Prostate gland (tissue), 2 donors: ENCODE measurements around the gene CYP27A1. TPM values are rescaled to one million over a fixed set of nuclear protein-coding genes. Genes with fewer than 3 reads are reported as not detected.

Source experiments
- DNase-seq: peaks from one replicate; pipeline ENCODE4 v3.0.0-alpha.2; 2019; ENCODE audit warnings: low spot score
- H3K27ac ChIP-seq, 2 donors: fragments of 200-600 bp; sonication (generic); 2 replicates each; pipeline ENCODE4 v1.5.1; 2017 to 2019
- H3K27me3 ChIP-seq: fragments of 200-600 bp; sonication (generic); replicated peaks from 2 replicates; pipeline ENCODE4 v1.5.1; 2019; ENCODE audit not compliant: insufficient read depth
- H3K36me3 ChIP-seq, 2 donors: fragments of 200-600 bp; sonication (generic); 1 replicate in 1 of 2; 2 replicates in 1 of 2; pipeline versions ENCODE4 v1.5.1 to v1.8.1; 2017 to 2019
- H3K4me1 ChIP-seq: fragments of 200-600 bp; sonication (generic); replicated peaks from 2 replicates; pipeline ENCODE4 v1.5.1; 2019
- H3K4me3 ChIP-seq, 2 donors: fragments of 200-600 bp; sonication (generic); 2 replicates each; pipeline ENCODE4 v1.5.1; 2017 to 2019
- H3K9me3 ChIP-seq: fragments of 200-600 bp; sonication (generic); 2 replicates; pipeline ENCODE4 v1.5.1; 2017
- CTCF ChIP-seq, 4 experiments: fragments of 200-600 bp in 2 of 4; fragments of 450-650 bp in 2 of 4; sonication (generic) in 2 of 4; IDR thresholded peaks; 1 replicate in 3 of 4; 2 replicates in 1 of 4; pipeline ENCODE4 v1.5.1; 2016 to 2019; ENCODE audit warnings: antibody characterized with exemption in 4 of 4, mild to moderate bottlenecking in 2 of 4, moderate library complexity in 2 of 4
- POLR2A ChIP-seq: fragments of 450-650 bp; IDR thresholded peaks from one replicate; pipeline ENCODE4 v1.6.1; 2016; ENCODE audit warnings: antibody characterized with exemption, mild to moderate bottlenecking
- POLR2AphosphoS5 ChIP-seq: sonication (generic); formaldehyde crosslinking; IDR thresholded peaks from one replicate; pipeline ENCODE4 v1.6.1; 2017; ENCODE audit warnings: antibody characterized with exemption
- WGBS: methylation state at CpG from one replicate; pipeline ENCODE4 v1.1.5; 2018; 5-methylcytosine and 5-hydroxymethylcytosine counted together
- intact Hi-C: fragments of 100-400 bp; cut with DNase I; formaldehyde crosslinking; loops from one replicate; pipeline ENCODE4 v1.14.2; 2022
- total RNA-seq, 2 donors: library from RNA; depleted of rRNA; stranded (reverse); fragments of >200 nt; gene quantifications; one replicate each; pipeline ENCODE4 v1.1.0, GENCODE V29; 2016

CYP27A1 gene
- total RNA-seq, 2 donors from 2014 or later: 97.7 to 98.3 TPM

- Histone ChIP-seq H3K9me3 (no peaks in the 10 kb centered on the region), H3K4me1 (no peaks in the 10 kb centered on the region), H3K27me3 (no peaks in the 10 kb centered on the region), H3K4me3 (no peak overlapping the region), H3K27ac (no peak overlapping the region), H3K36me3 (peaks cover 5 to 12% of the 10 kb centered on the region in 2 donors)
- 90% methylated on average over 5 of the region's 5 CpGs for WGBS
- no peak for TF ChIP-seq POLR2AphosphoS5
- no peak for TF ChIP-seq POLR2A
- TF ChIP-seq CTCF (IDR thresholded peaks at IDR 0.05): no peak
- no peak for DNase-seq
- intact Hi-C loops: no loop called here
Observed at GRCh38 chr2:218812861-218813260, 30.9 kb downstream of the CYP27A1 start.

DNA sequence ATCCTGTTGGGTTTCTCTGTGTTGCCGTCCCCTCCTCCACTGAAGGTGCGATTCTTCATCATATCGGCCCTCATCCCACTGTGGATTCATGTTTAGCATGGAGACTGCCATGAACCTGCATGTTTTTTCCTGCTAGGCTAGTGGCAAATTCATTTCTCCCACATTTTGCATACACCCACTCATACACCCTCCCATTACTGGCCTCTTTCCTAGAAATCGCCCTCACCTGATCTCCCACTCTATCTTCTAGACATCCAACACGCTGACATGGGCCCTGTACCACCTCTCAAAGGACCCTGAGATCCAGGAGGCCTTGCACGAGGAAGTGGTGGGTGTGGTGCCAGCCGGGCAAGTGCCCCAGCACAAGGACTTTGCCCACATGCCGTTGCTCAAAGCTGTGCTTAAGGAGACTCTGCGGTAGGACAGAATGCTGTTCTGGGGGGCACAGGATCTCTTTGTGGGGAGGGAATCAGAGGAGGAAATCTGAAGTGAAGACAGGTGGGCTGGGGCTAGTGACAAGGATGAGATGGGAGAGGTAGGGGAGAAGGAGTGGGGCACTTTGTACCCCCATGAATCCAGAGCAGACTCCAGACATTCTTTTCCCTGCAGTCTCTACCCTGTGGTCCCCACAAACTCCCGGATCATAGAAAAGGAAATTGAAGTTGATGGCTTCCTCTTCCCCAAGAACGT lies 32.0 kb downstream of the CYP27A1 start:
- intact Hi-C loops: no loop called here
- TF ChIP-seq POLR2A (no peak), CTCF (IDR thresholded peaks at IDR 0.05) (no peak), POLR2AphosphoS5 (no peak)
- 85% methylated on average over 11 of the region's 11 CpGs for WGBS

GRCh38 chr2:218814540-218815243 lies 32.7 kb downstream of the CYP27A1 start:
- H3K36me3 ChIP-seq: peaks cover 5 to 12% of the 10 kb centered on the region in 2 donors
- H3K9me3 ChIP-seq: no peaks in the 10 kb centered on the region
- intact Hi-C loops: no loop called here

More for the DNA sequence above, 32.0 kb downstream of the CYP27A1 start:
- Histone ChIP-seq H3K27me3 (no peaks in the 10 kb centered on the region), H3K4me1 (no peaks in the 10 kb centered on the region), H3K4me3 (no peak overlapping the region), H3K9me3 (no peaks in the 10 kb centered on the region), H3K27ac (no peak overlapping the region), H3K36me3 (peaks cover 5 to 12% of the 10 kb centered on the region in 2 donors)
- DNase-seq: no peak

GRCh38 chr2:218815244-218815637 lies 33.3 kb downstream of the CYP27A1 start:
- TF ChIP-seq POLR2A (no peak), CTCF (IDR thresholded peaks at IDR 0.05) (no peak), POLR2AphosphoS5 (no peak)
- no peak for DNase-seq

More at GRCh38 chr2:218814540-218815243, 32.7 kb downstream of the CYP27A1 start:
- DNase-seq: no peak
- no peak overlapping the region for H3K27ac ChIP-seq
- TF ChIP-seq POLR2A: no peak
- no peak for TF ChIP-seq CTCF (IDR thresholded peaks at IDR 0.05)
- no peak for TF ChIP-seq POLR2AphosphoS5
- H3K4me3 ChIP-seq: no peak overlapping the region
- WGBS: 81% methylated on average over 13 of the region's 13 CpGs
- no peaks in the 10 kb centered on the region for H3K27me3 ChIP-seq
- no peaks in the 10 kb centered on the region for H3K4me1 ChIP-seq

More at GRCh38 chr2:218815244-218815637, 33.3 kb downstream of the CYP27A1 start:
- Histone ChIP-seq H3K27ac (no peak overlapping the region), H3K9me3 (no peaks in the 10 kb centered on the region), H3K36me3 (peaks cover 5 to 12% of the 10 kb centered on the region in 2 donors), H3K27me3 (no peaks in the 10 kb centered on the region), H3K4me1 (no peaks in the 10 kb centered on the region), H3K4me3 (no peak overlapping the region)
- 87% methylated on average over 5 of the region's 5 CpGs for WGBS
- intact Hi-C loops: no loop called here
